Stimulated activated CD4-positive, alpha-beta T cell treated with anti-CD3 and anti-CD28 coated beads, TNF-alpha, amount 100 ng/mL, for 4 hours (primary cell): ENCODE results near the gene STXBP6.
"Not testable (repeated sequence)": the region's sequence is repeated elsewhere in the genome, so short reads cannot be mapped to it uniquely, and the experiment has no call there.

Experiments
- DNase-seq, 3 experiments: peaks; one replicate each; pipeline ENCODE4 v3.0.0-alpha.2; 2020; ENCODE audit warnings: low read depth in 3 of 3

STXBP6 gene

DNA sequence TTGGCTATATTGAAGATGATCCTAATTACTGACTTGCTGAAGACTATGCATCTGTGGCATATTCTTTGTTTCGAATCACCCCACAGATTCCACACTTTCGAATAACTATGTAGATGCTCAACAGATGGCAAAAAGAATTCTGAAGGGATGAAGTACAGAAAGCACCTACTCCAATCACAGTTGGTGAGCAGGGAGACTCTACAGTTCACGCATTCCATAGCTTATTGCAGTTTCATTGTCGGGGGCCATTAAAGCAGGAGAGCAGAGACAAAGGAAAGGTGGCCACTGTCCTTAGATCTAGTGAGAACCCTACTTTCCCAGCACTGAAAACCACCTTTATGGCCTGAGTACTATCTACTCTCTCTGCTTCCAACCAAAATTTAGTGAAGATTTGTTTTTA is 191.9 kb downstream of the STXBP6 start:
- DNase-seq = no peak

- no peak for DNase-seq
Observed at GRCh38 chr14:24857277-24857676, 192.7 kb downstream of the STXBP6 start.

DNA sequence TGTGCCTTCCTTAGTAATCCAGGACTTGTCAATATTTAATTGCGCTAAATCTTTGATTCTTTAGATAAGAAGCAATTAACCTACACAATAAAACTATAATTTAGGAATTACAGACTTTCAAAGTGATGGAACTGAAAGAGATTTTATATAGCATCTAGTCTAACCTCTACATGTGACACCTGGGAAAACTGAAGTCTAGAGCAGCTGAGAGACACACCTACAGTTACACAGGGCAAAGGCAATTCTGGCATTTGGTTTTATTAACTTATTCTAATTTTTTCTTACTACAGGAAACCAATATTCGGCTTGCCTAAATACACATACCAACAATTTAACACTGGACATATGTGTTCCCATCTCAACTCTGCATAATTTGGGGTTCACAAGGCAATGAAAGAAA is 196.5 kb downstream of the STXBP6 start:
- no peak for DNase-seq

DNA sequence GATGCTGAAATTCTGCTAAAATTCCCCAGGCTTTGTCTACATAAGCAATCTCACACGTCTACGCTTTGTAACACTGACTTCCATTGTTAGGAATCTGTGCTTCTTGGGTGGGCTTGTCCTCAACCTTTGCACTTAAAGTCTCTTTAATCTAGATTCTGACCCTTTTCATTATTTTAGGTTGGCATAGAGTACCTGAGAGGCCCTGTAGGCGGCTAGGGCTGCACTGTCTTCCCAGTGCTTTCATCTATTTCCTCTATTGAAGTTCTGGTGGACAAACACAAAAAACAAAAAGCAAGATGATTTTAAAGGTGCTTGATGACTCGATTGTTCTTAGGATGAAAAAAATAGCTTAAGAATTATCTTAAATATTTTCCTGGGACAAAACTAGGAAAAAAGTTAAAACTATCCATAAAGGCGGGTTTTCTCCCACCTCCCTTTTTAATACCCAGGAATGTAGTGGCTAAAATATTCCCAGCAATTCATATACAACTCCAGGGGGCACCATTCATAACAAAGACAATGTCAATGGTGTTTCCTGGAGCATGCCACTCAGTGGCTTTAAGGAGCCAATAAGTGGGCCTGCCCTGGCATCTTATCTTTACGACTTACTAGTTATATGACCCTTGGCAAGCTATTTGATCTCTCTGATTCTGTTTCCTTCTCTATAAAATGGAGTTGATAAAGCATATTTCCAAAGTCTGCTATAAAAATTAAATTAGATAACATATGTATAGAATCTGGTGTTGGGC is 197.5 kb downstream of the STXBP6 start:
- DNase-seq = no peak

DNA sequence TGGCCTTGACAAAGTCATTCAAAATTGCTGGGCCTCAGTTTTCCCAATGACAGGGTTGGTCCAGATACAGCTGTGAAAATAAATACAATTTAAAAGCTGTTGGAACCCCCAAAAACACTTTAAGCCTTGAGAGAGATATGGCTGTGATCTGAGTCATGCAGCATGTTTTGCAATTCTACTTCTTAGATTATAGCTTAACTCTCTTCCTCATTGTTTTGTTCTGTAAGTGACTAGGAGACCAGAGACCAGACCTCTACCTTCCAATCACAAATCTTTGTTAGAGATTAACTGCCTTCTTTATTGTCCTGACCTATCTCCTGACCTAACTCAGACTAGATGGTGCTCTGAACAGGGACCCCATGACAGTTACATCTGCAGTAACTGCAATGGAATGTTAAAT is 198.1 kb downstream of the STXBP6 start:
- no peak for DNase-seq

- DNase-seq = no peak
Observed at GRCh38 chr14:24851406-24851805, 198.5 kb downstream of the STXBP6 start.

DNA sequence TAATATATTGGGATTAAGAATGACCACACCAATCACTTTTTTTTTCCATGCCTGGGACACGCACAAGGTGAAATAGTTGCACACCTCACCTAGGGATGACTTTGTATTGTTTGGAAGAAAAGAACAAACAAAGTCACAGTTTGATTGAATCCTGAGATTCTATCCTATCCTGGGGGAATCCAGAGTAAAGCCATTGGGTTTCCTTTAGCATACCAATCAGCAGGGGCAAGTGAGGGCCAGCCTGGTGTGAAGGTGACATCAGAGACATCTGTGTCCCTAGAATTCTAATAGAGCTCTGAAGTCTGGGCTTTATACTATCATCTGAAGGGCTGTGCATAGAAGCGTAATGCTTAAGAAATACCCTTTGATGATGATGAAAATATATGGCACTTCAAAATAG is 199.9 kb downstream of the STXBP6 start:
- DNase-seq = no peak

DNA sequence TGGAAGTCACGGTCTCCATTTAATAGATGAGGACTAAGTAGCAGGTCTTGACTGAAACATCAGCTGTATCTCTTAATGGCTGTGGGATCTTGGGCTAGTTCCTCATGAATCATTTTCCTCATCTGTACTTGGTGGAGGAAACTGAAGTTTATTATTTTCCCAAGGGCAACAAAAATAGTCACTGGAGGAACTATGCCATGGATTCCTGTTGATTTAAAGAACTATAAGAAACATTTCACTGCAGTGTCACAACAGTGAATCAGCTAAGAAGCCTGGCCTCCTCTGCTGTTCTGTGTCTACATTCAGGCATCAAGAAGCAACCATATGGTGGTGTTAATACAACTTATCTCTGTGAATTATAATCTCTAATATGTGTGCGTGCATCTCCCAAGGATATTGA is 200.5 kb downstream of the STXBP6 start:
- DNase-seq = no peak

- no peak for DNase-seq
Observed at GRCh38 chr14:24848102-24848790, 201.7 kb downstream of the STXBP6 start.

DNA sequence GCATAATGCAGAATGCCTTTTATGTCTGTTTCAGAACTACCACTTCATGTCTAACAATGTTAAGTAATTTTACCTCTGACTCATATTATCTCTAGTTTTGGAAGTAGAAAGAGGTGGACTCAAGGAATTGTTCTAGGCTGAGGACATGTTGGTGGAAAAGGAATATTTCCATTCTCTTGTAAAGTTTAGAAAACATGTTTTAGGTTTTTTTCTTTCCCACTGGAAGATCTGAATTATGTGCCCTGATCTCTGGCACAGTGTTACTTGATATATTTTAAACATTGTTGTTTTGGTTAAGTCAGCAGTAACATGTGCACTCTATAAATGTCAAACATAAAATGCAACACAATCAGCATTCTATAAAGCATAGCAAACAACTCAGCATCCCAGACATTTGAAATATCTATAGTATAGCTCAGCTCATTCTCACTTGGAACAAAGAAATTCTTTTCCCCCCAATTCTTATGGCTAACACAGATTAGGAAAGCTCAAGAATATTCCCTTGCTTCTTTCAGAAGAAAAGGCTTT is 202.3 kb downstream of the STXBP6 start:
- DNase-seq = no peak

GRCh38 chr14:24846261-24846660 is 203.7 kb downstream of the STXBP6 start:
- DNase-seq = no peak

GRCh38 chr14:24845851-24846250 is 204.1 kb downstream of the STXBP6 start:
- no peak for DNase-seq

- DNase-seq = no peak
Observed at GRCh38 chr14:24844011-24844410, 205.9 kb downstream of the STXBP6 start.

- DNase-seq = no peak
Observed at GRCh38 chr14:24843494-24843893, 206.5 kb downstream of the STXBP6 start.

- no peak for DNase-seq
Observed at GRCh38 chr14:24840204-24840893, 209.6 kb downstream of the STXBP6 start.

DNA sequence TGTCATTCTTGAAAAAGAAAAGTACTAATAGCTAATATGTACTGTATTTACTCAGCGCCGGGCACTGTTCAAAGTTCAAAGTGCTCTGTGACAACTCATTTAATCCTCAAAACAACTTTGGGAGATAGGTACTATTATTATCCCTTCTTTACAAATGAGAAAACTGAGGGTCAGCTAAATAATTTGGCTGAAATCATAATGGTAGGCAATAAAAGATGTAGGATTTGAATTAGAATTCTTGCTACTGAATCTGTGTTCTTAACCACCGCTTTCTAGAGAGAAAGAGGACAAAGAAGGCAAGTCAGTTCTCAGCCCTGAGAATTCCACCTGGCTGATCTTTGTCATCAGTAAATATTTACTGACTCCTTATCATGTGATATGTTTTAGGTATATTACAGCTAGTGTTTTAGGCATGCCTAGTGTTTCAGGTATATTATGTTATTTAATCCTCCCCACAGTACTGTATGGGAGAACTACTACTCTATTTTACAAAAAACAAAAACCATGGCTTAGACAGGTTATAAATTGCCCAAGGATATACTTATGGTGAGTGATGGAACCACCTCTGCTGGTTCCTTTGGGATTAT is 210.2 kb downstream of the STXBP6 start:
- no peak for DNase-seq

DNA sequence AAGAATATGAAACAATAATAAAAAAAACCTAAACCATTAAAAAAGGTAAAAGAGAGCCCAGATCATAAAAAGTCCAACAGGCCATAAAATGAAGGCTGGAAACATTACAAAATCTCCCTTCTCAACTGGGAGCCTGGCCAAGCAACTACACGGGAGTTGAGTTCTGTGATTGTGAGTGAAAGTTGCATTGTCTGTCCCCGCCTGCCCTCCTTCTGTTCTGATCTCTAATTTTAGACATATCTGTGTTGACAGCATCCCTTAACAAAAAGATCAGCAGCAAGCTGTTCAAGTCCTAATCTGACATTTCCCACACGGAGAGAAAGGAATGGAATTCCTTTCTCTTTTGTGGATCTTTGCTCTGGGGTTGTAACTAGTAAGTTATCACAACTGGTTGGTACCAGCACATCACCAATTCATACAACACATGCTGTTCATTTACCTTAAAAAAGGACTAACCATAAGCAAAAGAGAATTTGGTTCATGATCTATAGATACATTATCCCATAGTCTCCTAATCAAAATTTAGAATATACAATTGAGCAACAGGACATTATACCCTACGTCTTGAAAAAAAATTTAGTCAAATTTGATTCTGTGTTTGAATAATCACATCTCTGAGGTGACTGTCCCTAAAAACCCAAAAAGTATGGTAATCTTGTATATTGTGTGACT is 210.9 kb downstream of the STXBP6 start:
- no peak for DNase-seq

DNA sequence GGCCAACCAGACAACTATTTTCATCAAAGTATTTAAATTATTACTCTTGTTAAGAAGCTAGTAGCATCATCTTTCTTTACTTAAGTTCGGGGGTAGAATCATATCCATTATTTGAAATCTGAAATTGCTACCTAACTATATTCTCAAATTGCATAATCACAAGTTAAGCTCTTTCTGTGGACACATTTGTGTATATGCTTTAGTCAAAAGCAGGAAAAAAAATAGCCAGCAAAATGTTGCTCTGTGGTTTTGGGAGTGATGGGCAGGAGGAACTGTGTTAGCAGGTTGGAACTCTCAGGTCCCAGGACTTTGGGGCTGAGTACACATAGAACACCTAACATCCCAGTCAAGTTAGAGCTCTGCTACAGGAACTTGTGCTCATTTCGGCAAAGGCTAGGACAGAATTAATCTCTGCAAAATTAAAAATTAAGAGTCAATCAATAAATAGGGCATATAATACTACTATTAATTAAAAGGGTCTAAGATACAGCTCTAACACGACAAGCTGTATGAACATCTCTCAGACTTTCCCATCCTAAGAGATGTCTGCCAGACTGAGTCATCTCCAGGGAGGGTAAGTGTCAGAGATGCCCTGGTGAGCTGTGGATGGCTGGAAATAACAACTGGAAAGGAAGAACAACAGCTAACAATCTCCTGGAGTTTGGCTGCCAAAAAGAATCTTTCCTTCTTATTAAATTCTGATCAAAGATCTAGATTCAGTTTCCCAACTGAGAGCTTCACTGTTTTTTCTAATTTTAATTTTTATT is 212.5 kb downstream of the STXBP6 start:
- no peak for DNase-seq

GRCh38 chr14:24836324-24836723 is 213.6 kb downstream of the STXBP6 start:
- DNase-seq = not testable (repeated sequence)

GRCh38 chr14:24834956-24835355 is 215.0 kb downstream of the STXBP6 start:
- no peak for DNase-seq

GRCh38 chr14:24833385-24833784 is 216.6 kb downstream of the STXBP6 start:
- no peak for DNase-seq
